Hepatocyte (in vitro differentiated cells): ENCODE measurements around the gene TNXB. TPM values are rescaled to one million over a fixed set of nuclear protein-coding genes. Genes with fewer than 3 reads are reported as not detected.

Experiments used
- polyA plus RNA-seq: library from polyadenylated mRNA; unstranded; fragments of >200 nt; fragmentation: Nextera tagmentation; extraction: Ambion mirVana; gene quantifications from 2 replicates; pipeline ENCODE4 v1.2.1, GENCODE V29; 2016
- small RNA-seq: library from RNA; depleted of rRNA; stranded (forward); fragments of <200 nt; gene quantifications from one replicate; pipeline ENCODE3, GENCODE V24; 2014
- total RNA-seq: library from RNA; depleted of rRNA; stranded (reverse); fragments of >200 nt; gene quantifications from 2 replicates; pipeline ENCODE4 v1.2.3, GENCODE V29; 2014

TNXB gene
- total and polyA plus RNA-seq, 2 experiments from 2014 or later, result 9.2 to 11.6 TPM

Small RNAs within 50 kb of the gene (small RNA-seq; reads per million reads assigned to genes)
- gene RNA5SP206, result not detected

Other genes starting within 250 kb of the TNXB start
- 402 and 407 TPM in 2 replicates for gene NEU1, start 246.5 kb downstream of the TNXB start, total RNA-seq
- 331 and 388 TPM in 2 replicates for gene NEU1, start 246.5 kb downstream of the TNXB start, polyA plus RNA-seq
- gene SLC44A4, start 230.3 kb downstream of the TNXB start, total RNA-seq, result 76.2 and 92.0 TPM in 2 replicates
- gene SLC44A4, start 230.3 kb downstream of the TNXB start, polyA plus RNA-seq, result 73.5 and 90.8 TPM in 2 replicates
- gene EHMT2, start 211.6 kb downstream of the TNXB start, total RNA-seq, result 34.1 and 41.9 TPM in 2 replicates
- gene EHMT2, start 211.6 kb downstream of the TNXB start, polyA plus RNA-seq, result 40.0 and 44.6 TPM in 2 replicates
- 4.4 and 4.9 TPM in 2 replicates for gene ZBTB12, start 207.3 kb downstream of the TNXB start, total RNA-seq
- gene ZBTB12, start 207.3 kb downstream of the TNXB start, polyA plus RNA-seq, result 0.07 TPM in 1 of 2 replicates, not detected in the other
- 46.3 and 48.3 TPM in 2 replicates for gene C2, start 181.6 kb downstream of the TNXB start, total RNA-seq
- gene C2, start 181.6 kb downstream of the TNXB start, polyA plus RNA-seq, result 41.1 and 46.4 TPM in 2 replicates
- 190 and 199 TPM in 2 replicates for gene CFB, start 163.2 kb downstream of the TNXB start, total RNA-seq
- gene CFB, start 163.2 kb downstream of the TNXB start, polyA plus RNA-seq, result 287 and 349 TPM in 2 replicates
- gene NELFE, start 150.4 kb downstream of the TNXB start, total RNA-seq, result 70.1 and 78.2 TPM in 2 replicates
- gene NELFE, start 150.4 kb downstream of the TNXB start, polyA plus RNA-seq, result 78.7 and 86.9 TPM in 2 replicates
- gene SKIC2, start 150.2 kb downstream of the TNXB start, total RNA-seq, result 34.2 and 53.2 TPM in 2 replicates
- gene SKIC2, start 150.2 kb downstream of the TNXB start, polyA plus RNA-seq, result 61.7 and 64.3 TPM in 2 replicates
- 16.1 and 22.2 TPM in 2 replicates for gene DXO, start 137.2 kb downstream of the TNXB start, total RNA-seq
- 39.3 and 43.8 TPM in 2 replicates for gene DXO, start 137.2 kb downstream of the TNXB start, polyA plus RNA-seq
- 49.1 and 66.8 TPM in 2 replicates for gene C4A, start 127.3 kb downstream of the TNXB start, total RNA-seq
- 69.9 and 74.4 TPM in 2 replicates for gene C4A, start 127.3 kb downstream of the TNXB start, polyA plus RNA-seq
- 57.5 and 68.9 TPM in 2 replicates for gene C4B, start 94.5 kb downstream of the TNXB start, total RNA-seq
- 78.0 and 80.0 TPM in 2 replicates for gene C4B, start 94.5 kb downstream of the TNXB start, polyA plus RNA-seq
- gene CYP21A2, start 70.9 kb downstream of the TNXB start, total RNA-seq, result 0.12 and 1.4 TPM in 2 replicates
- gene CYP21A2, start 70.9 kb downstream of the TNXB start, polyA plus RNA-seq, result 1.7 and 2.4 TPM in 2 replicates
- 37.9 and 41.9 TPM in 2 replicates for gene ATF6B, start 18.9 kb upstream of the TNXB start, total RNA-seq
- 43.7 and 52.6 TPM in 2 replicates for gene ATF6B, start 18.9 kb upstream of the TNXB start, polyA plus RNA-seq
- gene FKBPL, start 20.9 kb upstream of the TNXB start, total RNA-seq, result 5.7 and 6.0 TPM in 2 replicates
- gene FKBPL, start 20.9 kb upstream of the TNXB start, polyA plus RNA-seq, result 6.2 and 6.3 TPM in 2 replicates
- gene PRRT1, start 42.6 kb upstream of the TNXB start, total RNA-seq, result 0.10 TPM in 1 of 2 replicates, not detected in the other
- gene PRRT1, start 42.6 kb upstream of the TNXB start, polyA plus RNA-seq, result 0.91 and 4.0 TPM in 2 replicates
- gene PPT2, start 44.8 kb upstream of the TNXB start, total RNA-seq, result 20.2 and 27.2 TPM in 2 replicates
- 29.7 and 34.3 TPM in 2 replicates for gene PPT2, start 44.8 kb upstream of the TNXB start, polyA plus RNA-seq
- gene EGFL8, start 55.3 kb upstream of the TNXB start, total RNA-seq, result 1.8 and 4.5 TPM in 2 replicates
- gene EGFL8, start 55.3 kb upstream of the TNXB start, polyA plus RNA-seq, result 12.2 and 19.5 TPM in 2 replicates
- 59.9 and 62.8 TPM in 2 replicates for gene AGPAT1, start 66.7 kb upstream of the TNXB start, total RNA-seq
- gene AGPAT1, start 66.7 kb upstream of the TNXB start, polyA plus RNA-seq, result 67.6 and 71.4 TPM in 2 replicates
- 133 and 135 TPM in 2 replicates for gene RNF5, start 69.1 kb upstream of the TNXB start, total RNA-seq
- 169 and 170 TPM in 2 replicates for gene RNF5, start 69.1 kb upstream of the TNXB start, polyA plus RNA-seq
- gene AGER, start 74.9 kb upstream of the TNXB start, total RNA-seq, result 4.5 and 5.9 TPM in 2 replicates
- 3.4 and 21.2 TPM in 2 replicates for gene AGER, start 74.9 kb upstream of the TNXB start, polyA plus RNA-seq
- gene PBX2, start 80.9 kb upstream of the TNXB start, total RNA-seq, result 63.8 and 77.5 TPM in 2 replicates
- 20.5 and 21.6 TPM in 2 replicates for gene PBX2, start 80.9 kb upstream of the TNXB start, polyA plus RNA-seq
- 1.8 and 4.3 TPM in 2 replicates for gene GPSM3, start 83.3 kb upstream of the TNXB start, total RNA-seq
- 3.4 and 5.7 TPM in 2 replicates for gene GPSM3, start 83.3 kb upstream of the TNXB start, polyA plus RNA-seq
- gene NOTCH4, start 114.7 kb upstream of the TNXB start, total RNA-seq, result 3.6 and 5.0 TPM in 2 replicates
- 2.7 and 4.9 TPM in 2 replicates for gene NOTCH4, start 114.7 kb upstream of the TNXB start, polyA plus RNA-seq